Endodermal cell (in vitro differentiated cells): ENCODE results near the gene ZFYVE9. TPM values are rescaled to one million over a fixed set of nuclear protein-coding genes. Genes with fewer than 3 reads are reported as not detected.
"Not testable (repeated sequence)": the region's sequence is repeated elsewhere in the genome, so short reads cannot be mapped to it uniquely, and the experiment has no call there.

ENCODE experiments used
- DNase-seq: peaks from one replicate; pipeline ENCODE4 v3.0.0-alpha.2; 2017
- H3K27ac ChIP-seq: 2 replicates; pipeline ENCODE4 v1.5.1; 2013; ENCODE audit warnings: mild to moderate bottlenecking, low read depth, low read length, moderate library complexity
- H3K27me3 ChIP-seq: 2 replicates; pipeline ENCODE4 v1.6.1; 2013; ENCODE audit warnings: mild to moderate bottlenecking, low read length, moderate library complexity; ENCODE audit not compliant: insufficient read depth, control insufficient read depth, poor library complexity, severe bottlenecking
- H3K36me3 ChIP-seq: 2 replicates; pipeline ENCODE4 v1.7.0; 2013; ENCODE audit warnings: mild to moderate bottlenecking, low read length, moderate library complexity; ENCODE audit not compliant: control insufficient read depth, insufficient read depth
- H3K4me1 ChIP-seq: one replicate; pipeline ENCODE4 v1.7.0; 2013; ENCODE audit warnings: low read length; ENCODE audit not compliant: control insufficient read depth, insufficient read depth
- H3K4me3 ChIP-seq: 2 replicates; pipeline ENCODE4 v1.5.1; 2013; ENCODE audit warnings: mild to moderate bottlenecking, low read length, moderate library complexity
- H3K9ac ChIP-seq: 2 replicates; pipeline ENCODE4 v1.6.1; 2013; ENCODE audit warnings: mild to moderate bottlenecking, low read length, moderate library complexity; ENCODE audit not compliant: poor library complexity, severe bottlenecking; ENCODE audit errors: extremely low read depth
- H3K9me3 ChIP-seq: 2 replicates; pipeline ENCODE4 v1.6.1; 2013; ENCODE audit warnings: mild to moderate bottlenecking, low read length, moderate library complexity; ENCODE audit not compliant: control insufficient read depth
- H3K27ac Mint-ChIP-seq: 2 replicates; pipeline ENCODE4 v1.8.0; 2020; ENCODE audit warnings: mixed read lengths
- H3K27me3 Mint-ChIP-seq: 2 replicates; pipeline ENCODE4 v1.8.0; 2021; ENCODE audit warnings: mild to moderate bottlenecking, mixed read lengths; ENCODE audit not compliant: insufficient read depth
- H3K36me3 Mint-ChIP-seq: 2 replicates; pipeline ENCODE4 v1.8.0; 2020; ENCODE audit warnings: low read depth, mixed read lengths
- H3K4me1 Mint-ChIP-seq: 2 replicates; pipeline ENCODE4 v1.8.0; 2020; ENCODE audit warnings: mixed read lengths
- H3K4me3 Mint-ChIP-seq: 2 replicates; pipeline ENCODE4 v1.8.0; 2020; ENCODE audit warnings: mild to moderate bottlenecking, moderate library complexity, mixed read lengths
- H3K9me3 Mint-ChIP-seq: 2 replicates; pipeline ENCODE4 v1.8.0; 2020; ENCODE audit warnings: mild to moderate bottlenecking, mixed read lengths
- CTCF ChIP-seq: fragments of 200-600 bp; sonication (generic); conservative IDR thresholded peaks from 2 replicates; pipeline ENCODE4 v1.5.0; 2021; ENCODE audit warnings: antibody characterized with exemption, mild to moderate bottlenecking
- WGBS, 2 experiments: methylation state at CpG; one replicate each; pipeline versions ENCODE4 v1.1.5 to v1.1.7; 2013; ENCODE audit warnings: missing lambda C conversion rate in 2 of 2, mixed read lengths in 1 of 2; ENCODE audit not compliant: insufficient coverage in 1 of 2, insufficient read length in 1 of 2; 5-methylcytosine and 5-hydroxymethylcytosine counted together
- long read RNA-seq, 4 experiments: library from polyadenylated mRNA in 2 of 4; library from RNA in 1 of 4; library from capped mRNA in 1 of 4; stranded (forward) in 3 of 4; unstranded in 1 of 4; transcript quantifications; one replicate each; pipeline ENCODE4 v2.0.0, GENCODE V29; 2020 to 2021; ENCODE audit warnings: inconsistent platforms in 1 of 4
- polyA plus RNA-seq, 2 experiments: library from polyadenylated mRNA; stranded (reverse); fragments of 50-300 nt; gene quantifications; one replicate each; pipeline ENCODE4 v1.2.3, GENCODE V29; 2013
- total RNA-seq, 2 donors: library from RNA; stranded (reverse); fragmentation: NEBNext Ultra II Directional in 1 of 2; extraction: Animal tissue kit (Norgen Biotek cat#: 25700) in 1 of 2; gene quantifications; 2 replicates in 1 of 2; 3 replicates in 1 of 2; pipeline ENCODE4 v1.2.1, GENCODE V29; 2021

Gene ZFYVE9
- 10 to 100 TPM; 34.3 to 40.5 TPM for total RNA-seq
- polyA plus RNA-seq (2013, experiment 1 of 2), result 15.1 TPM
- 14.4 TPM for polyA plus RNA-seq (2013, experiment 2 of 2)
- long read RNA-seq, experiment 1, full-length matches to known transcripts, result 3 of 14 reads
- long read RNA-seq, experiment 1, partial matches to known transcripts, result 9 of 14 reads
- long read RNA-seq, experiment 1, other reads (novel, unspliced or antisense), result 2 of 14 reads
- long read RNA-seq, experiment 2, partial matches to known transcripts, result 2 of 4 reads
- long read RNA-seq, experiment 2, other reads (novel, unspliced or antisense), result 2 of 4 reads
- long read RNA-seq, experiment 3, full-length matches to known transcripts, result 3 of 50 reads
- long read RNA-seq, experiment 3, partial matches to known transcripts, result 39 of 50 reads
- long read RNA-seq, experiment 3, other reads (novel, unspliced or antisense), result 8 of 50 reads
- long read RNA-seq, experiment 4, partial matches to known transcripts, result 1 of 3 reads
- long read RNA-seq, experiment 4, other reads (novel, unspliced or antisense), result 2 of 3 reads

DNA sequence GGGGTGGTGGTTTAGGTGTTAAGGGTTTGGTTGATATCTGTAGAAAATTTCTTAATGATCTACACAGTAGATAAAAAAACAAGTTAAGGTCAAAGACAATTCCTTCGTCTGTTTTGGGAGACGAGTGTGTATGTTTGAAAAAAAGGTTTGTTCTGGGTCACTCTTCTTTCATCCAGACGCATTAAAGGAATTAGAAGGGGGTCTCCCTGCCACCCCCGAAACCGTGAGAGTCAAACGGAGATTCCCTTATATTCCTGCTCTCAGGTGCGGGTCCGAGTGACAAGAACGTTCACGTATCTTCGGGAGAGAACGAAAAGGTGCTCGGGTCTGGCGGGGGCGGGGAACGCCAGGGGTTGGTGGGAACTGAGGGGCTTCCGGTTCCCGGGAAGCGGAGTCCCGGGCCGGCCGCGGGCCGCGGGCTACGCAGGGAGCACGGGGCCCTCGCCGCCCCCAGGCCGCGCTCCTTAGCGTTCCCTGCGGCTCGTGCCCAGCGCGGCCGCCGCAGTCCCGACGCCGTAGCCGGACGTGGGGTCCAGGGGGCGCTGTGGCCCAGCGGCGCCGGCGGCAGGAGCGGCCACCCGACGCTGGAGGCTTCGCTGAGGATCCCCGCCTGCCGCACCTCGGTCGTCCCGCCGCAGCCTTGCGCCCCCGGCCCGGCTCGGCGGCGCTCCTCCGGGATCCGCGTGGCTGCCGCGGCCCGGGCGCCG is at the start of gene ZFYVE9:
ZFYVE9 (plus strand) TSS at position 577 of the 707 bp plus-strand sequence. CDS start 91,118 bp downstream, outside the sequence.
- H3K9me3 Mint-ChIP-seq, result no peaks in the 10 kb centered on the region
- peak within 1 kb of the TSS; percentile 81 for H3K4me3 Mint-ChIP-seq
- peaks cover 12% of the 10 kb centered on the region for H3K4me1 Mint-ChIP-seq
- H3K27me3 Mint-ChIP-seq, result peaks cover 6% of the 10 kb centered on the region
- H3K27me3 ChIP-seq, result peaks cover 23% of the 10 kb centered on the region
- H3K27ac ChIP-seq, result peak within 1 kb of the TSS; percentile 74
- H3K9ac ChIP-seq, result peak within 1 kb of the TSS; percentile 86
- H3K36me3 Mint-ChIP-seq, result no peaks in the 10 kb centered on the region
- peak; percentile 92 for DNase-seq
- 1 to 9% methylated on average over 6 to 72 of the region's 72 CpGs for WGBS, 2 experiments
- H3K9me3 ChIP-seq, result no peaks in the 10 kb centered on the region
- TF ChIP-seq CTCF, result peak; percentile 87
- H3K27ac Mint-ChIP-seq, result peak within 1 kb of the TSS; percentile 92
- H3K4me3 ChIP-seq, result peak within 1 kb of the TSS; percentile 95
- no peaks in the 10 kb centered on the region for H3K36me3 ChIP-seq
- no peaks in the 10 kb centered on the region for H3K4me1 ChIP-seq

- not testable (repeated sequence) for DNase-seq, H3K27me3 Mint-ChIP-seq, H3K9ac ChIP-seq, H3K9me3 Mint-ChIP-seq, H3K27ac ChIP-seq, H3K4me3 Mint-ChIP-seq, H3K9me3 ChIP-seq, H3K27me3 ChIP-seq, H3K4me1 ChIP-seq, H3K4me1 Mint-ChIP-seq, H3K4me3 ChIP-seq, H3K27ac Mint-ChIP-seq
- peaks cover 22% of the 10 kb centered on the region for H3K36me3 ChIP-seq
- WGBS, 2 experiments, result 93 to 100% methylated on average over 4 to 7 of the region's 7 CpGs
- H3K36me3 Mint-ChIP-seq, result peaks cover 21% of the 10 kb centered on the region
Measured at GRCh38 chr1:52094300-52094699, 47.6 kb upstream of the ZFYVE9 start.

GRCh38 chr1:52096216-52096615 is 45.7 kb upstream of the ZFYVE9 start:
- Mint-ChIP-seq H3K4me3 (no peak overlapping the region), H3K36me3 (peaks cover 6% of the 10 kb centered on the region), H3K27me3 (peaks cover 2% of the 10 kb centered on the region), H3K4me1 (peaks cover 9% of the 10 kb centered on the region), H3K27ac (no peak overlapping the region), H3K9me3 (peaks cover 7% of the 10 kb centered on the region)
- no peak for TF ChIP-seq CTCF
- DNase-seq, result no peak
- H3K4me3 ChIP-seq, result no peak overlapping the region
- no peaks in the 10 kb centered on the region for H3K27me3 ChIP-seq
- no peaks in the 10 kb centered on the region for H3K4me1 ChIP-seq
- H3K9ac ChIP-seq, result no peak overlapping the region
- no peaks in the 10 kb centered on the region for H3K9me3 ChIP-seq
- WGBS, 2 experiments, result 93 to 97% methylated on average over 6 to 8 of the region's 8 CpGs
- peaks cover 5% of the 10 kb centered on the region for H3K36me3 ChIP-seq
- H3K27ac ChIP-seq, result no peak overlapping the region
